Smooth muscle cell (in vitro differentiated cells): ENCODE results near the gene REM1. TPM values are rescaled to one million over a fixed set of nuclear protein-coding genes. Genes with fewer than 3 reads are reported as not detected.

ENCODE experiments used
- DNase-seq: peaks from one replicate; lab custom pipeline; 2025; ENCODE audit not compliant: unreplicated experiment; lab: John Stamatoyannopoulos, UW
- H2AFZ ChIP-seq: fragments of 200-600 bp; sonication (generic); 2 replicates; pipeline ENCODE4 v1.6.0; 2016; ENCODE audit warnings: antibody characterized with exemption, low read depth, mild to moderate bottlenecking
- H3F3A ChIP-seq: fragments of 200-600 bp; sonication (generic); 2 replicates; pipeline ENCODE4 v1.6.0; 2017; ENCODE audit warnings: antibody characterized with exemption, low read depth
- H3K27ac ChIP-seq: fragments of 200-600 bp; sonication (generic); 2 replicates; pipeline ENCODE4 v1.5.1; 2016; ENCODE audit warnings: low read depth, mild to moderate bottlenecking
- H3K27me3 ChIP-seq: fragments of 200-600 bp; sonication (generic); 2 replicates; pipeline ENCODE4 v1.6.1; 2016; ENCODE audit warnings: low read depth, mild to moderate bottlenecking
- H3K36me3 ChIP-seq: fragments of 200-600 bp; sonication (generic); 2 replicates; pipeline ENCODE4 v1.5.1; 2016; ENCODE audit warnings: low read depth
- H3K4me1 ChIP-seq: fragments of 200-600 bp; sonication (generic); 2 replicates; pipeline ENCODE4 v1.5.1; 2016; ENCODE audit warnings: low read depth
- H3K4me2 ChIP-seq: fragments of 200-600 bp; sonication (generic); 2 replicates; pipeline ENCODE4 v1.6.0; 2016; ENCODE audit warnings: mild to moderate bottlenecking
- H3K4me3 ChIP-seq: fragments of 200-600 bp; sonication (generic); 2 replicates; pipeline ENCODE4 v1.5.1; 2016; ENCODE audit warnings: mild to moderate bottlenecking
- H3K79me2 ChIP-seq: fragments of 200-600 bp; sonication (generic); 2 replicates; pipeline ENCODE4 v1.6.0; 2016; ENCODE audit warnings: low read depth, mild to moderate bottlenecking
- H3K9ac ChIP-seq: fragments of 200-600 bp; sonication (generic); 2 replicates; pipeline ENCODE4 v1.6.0; 2016; ENCODE audit warnings: low read depth
- H3K9me3 ChIP-seq: fragments of 200-600 bp; sonication (generic); replicated peaks from 2 replicates; pipeline ENCODE4 v1.5.1; 2016; ENCODE audit warnings: low read depth
- H4K20me1 ChIP-seq: fragments of 200-600 bp; sonication (generic); 2 replicates; pipeline ENCODE4 v1.6.0; 2016; ENCODE audit warnings: low read depth
- CTCF ChIP-seq: fragments of 200-600 bp; sonication (generic); IDR thresholded peaks from 2 replicates; pipeline ENCODE4 v1.5.1; 2017; ENCODE audit warnings: borderline replicate concordance, mild to moderate bottlenecking, antibody characterized with exemption; ENCODE audit not compliant: insufficient read depth, poor library complexity, severe bottlenecking
- WGBS: methylation state at CpG from one replicate; pipeline ENCODE4 v1.1.7; 2016; ENCODE audit warnings: low lambda C conversion rate; 5-methylcytosine and 5-hydroxymethylcytosine counted together
- polyA plus RNA-seq: library from polyadenylated mRNA; unstranded; fragments of >200 nt; fragmentation: Nextera tagmentation; extraction: Ambion mirVana; gene quantifications from 2 replicates; pipeline ENCODE4 v1.2.1, GENCODE V29; 2016
- total RNA-seq: library from RNA; depleted of rRNA; stranded (reverse); fragments of >200 nt; gene quantifications from 2 replicates; pipeline ENCODE4 v1.2.3, GENCODE V29; 2014

Gene REM1
- total and polyA plus RNA-seq, 2 experiments from 2014 or later: 0.85 to 1.4 TPM

DNA sequence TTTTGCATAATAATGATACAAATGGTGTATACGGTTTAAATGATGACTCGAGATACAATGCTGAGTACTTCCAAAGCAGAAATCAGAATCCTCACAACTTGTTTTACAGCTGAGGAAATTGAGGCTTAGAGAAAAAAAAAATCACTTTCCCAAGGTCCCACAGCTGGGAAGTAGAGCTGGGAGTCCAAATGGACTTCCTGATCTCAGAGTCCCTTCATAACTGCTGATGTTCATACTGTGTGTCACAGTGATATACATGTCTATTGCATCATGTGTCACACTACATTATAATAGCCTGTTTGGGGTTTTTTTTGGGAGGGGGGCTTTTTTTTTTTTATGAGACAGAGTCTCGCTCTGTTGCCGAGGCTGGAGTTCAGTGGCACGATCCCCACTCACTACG, 47.6 kb downstream of the REM1 start:
- Histone ChIP-seq H4K20me1 (peaks cover 100% of the 10 kb centered on the region), H3K4me2 (no peak overlapping the region)

GRCh38 chr20:31523361-31524283, 48.5 kb downstream of the REM1 start:
- Histone ChIP-seq H4K20me1 (peaks cover 100% of the 10 kb centered on the region), H3F3A (no peaks in the 10 kb centered on the region), H3K4me1 (no peaks in the 10 kb centered on the region), H2AFZ (no peak overlapping the region), H3K36me3 (peaks cover 8% of the 10 kb centered on the region), H3K79me2 (peaks cover 97% of the 10 kb centered on the region), H3K27me3 (no peaks in the 10 kb centered on the region), H3K9ac (no peak overlapping the region), H3K4me3 (no peak overlapping the region), H3K4me2 (no peak overlapping the region), H3K27ac (no peak overlapping the region), H3K9me3 (no peaks in the 10 kb centered on the region)
- DNase-seq: no peak
- 94% methylated on average over 8 of the region's 8 CpGs for WGBS
- no peak for TF ChIP-seq CTCF

More for the DNA sequence above, 47.6 kb downstream of the REM1 start:
- peaks cover 8% of the 10 kb centered on the region for H3K36me3 ChIP-seq
- H3K9me3 ChIP-seq: no peaks in the 10 kb centered on the region
- no peak overlapping the region for H3K4me3 ChIP-seq
- no peak overlapping the region for H2AFZ ChIP-seq
- no peak for TF ChIP-seq CTCF
- peaks cover 98% of the 10 kb centered on the region for H3K79me2 ChIP-seq
- 92% methylated on average over 6 of the region's 6 CpGs for WGBS
- no peak overlapping the region for H3K9ac ChIP-seq
- DNase-seq: no peak
- no peaks in the 10 kb centered on the region for H3K4me1 ChIP-seq
- H3K27ac ChIP-seq: no peak overlapping the region
- H3K27me3 ChIP-seq: no peaks in the 10 kb centered on the region
- no peaks in the 10 kb centered on the region for H3F3A ChIP-seq

GRCh38 chr20:31527266-31527665, 52.2 kb downstream of the REM1 start:
- no peak overlapping the region for H3K4me2 ChIP-seq
- peaks cover 22% of the 10 kb centered on the region for H3K36me3 ChIP-seq
- WGBS: 96% methylated on average over 6 of the region's 6 CpGs
- no peak overlapping the region for H2AFZ ChIP-seq
- no peak overlapping the region for H3K27ac ChIP-seq
- no peak overlapping the region for H3K4me3 ChIP-seq
- no peaks in the 10 kb centered on the region for H3K27me3 ChIP-seq
- H3K9ac ChIP-seq: no peak overlapping the region
- peaks cover 100% of the 10 kb centered on the region for H4K20me1 ChIP-seq
- TF ChIP-seq CTCF: no peak
- H3K9me3 ChIP-seq: no peaks in the 10 kb centered on the region
- no peak for DNase-seq
- H3K79me2 ChIP-seq: peaks cover 91% of the 10 kb centered on the region
- H3K4me1 ChIP-seq: no peaks in the 10 kb centered on the region
- H3F3A ChIP-seq: no peaks in the 10 kb centered on the region

Other genes with a start within 250 kb of the REM1 start
- gene DEFB115, start 217.6 kb upstream of the REM1 start, total RNA-seq: not detected in 2 replicates
- not detected in 2 replicates for gene DEFB115, start 217.6 kb upstream of the REM1 start, polyA plus RNA-seq
- gene DEFB116, start 166.7 kb upstream of the REM1 start, total RNA-seq: not detected in 2 replicates
- not detected in 2 replicates for gene DEFB116, start 166.7 kb upstream of the REM1 start, polyA plus RNA-seq
- gene DEFB118, start 106.7 kb upstream of the REM1 start, total RNA-seq: not detected in 2 replicates
- not detected in 2 replicates for gene DEFB118, start 106.7 kb upstream of the REM1 start, polyA plus RNA-seq
- gene DEFB119, start 84.7 kb upstream of the REM1 start, total RNA-seq: not detected in 2 replicates
- not detected in 2 replicates for gene DEFB119, start 84.7 kb upstream of the REM1 start, polyA plus RNA-seq
- not detected in 2 replicates for gene DEFB121, start 69.1 kb upstream of the REM1 start, total RNA-seq
- gene DEFB121, start 69.1 kb upstream of the REM1 start, polyA plus RNA-seq: not detected in 2 replicates
- not detected in 2 replicates for gene DEFB123, start 34.7 kb upstream of the REM1 start, total RNA-seq
- not detected in 2 replicates for gene DEFB123, start 34.7 kb upstream of the REM1 start, polyA plus RNA-seq
- gene DEFB124, start 161 bp upstream of the REM1 start, total RNA-seq: not detected in 2 replicates
- gene DEFB124, start 161 bp upstream of the REM1 start, polyA plus RNA-seq: not detected in 2 replicates
- 165 and 210 TPM in 2 replicates for gene HM13, start 39.2 kb downstream of the REM1 start, total RNA-seq
- 336 and 397 TPM in 2 replicates for gene HM13, start 39.2 kb downstream of the REM1 start, polyA plus RNA-seq
- 396 and 414 TPM in 2 replicates for gene ID1, start 130.0 kb downstream of the REM1 start, total RNA-seq
- 87.6 and 182 TPM in 2 replicates for gene ID1, start 130.0 kb downstream of the REM1 start, polyA plus RNA-seq
- gene COX4I2, start 162.6 kb downstream of the REM1 start, total RNA-seq: not detected in 2 replicates
- 0.80 and 2.1 TPM in 2 replicates for gene COX4I2, start 162.6 kb downstream of the REM1 start, polyA plus RNA-seq
- gene BCL2L1, start 247.6 kb downstream of the REM1 start, total RNA-seq: 35.5 and 47.0 TPM in 2 replicates
- gene BCL2L1, start 247.6 kb downstream of the REM1 start, polyA plus RNA-seq: 24.8 and 41.1 TPM in 2 replicates